Activated naive CD8-positive, alpha-beta T cell treated with anti-CD3 and anti-CD28 coated beads, Interleukin-2, amount 50 U/mL, for 24 hours (primary cell): ENCODE results near the gene GPNMB.
"Not testable (repeated sequence)": the region's sequence is repeated elsewhere in the genome, so short reads cannot be mapped to it uniquely, and the experiment has no call there.

ENCODE experiments used
- ATAC-seq: fragments of 150-1000 bp; cut with Tn5 transposase; one replicate; pipeline ENCODE4 v1.10.0; 2021
- DNase-seq: peaks from one replicate; pipeline ENCODE4 v3.0.0; 2021
- H3K27ac Mint-ChIP-seq: one replicate; pipeline ENCODE4 v1.8.0; 2021; ENCODE audit warnings: mild to moderate bottlenecking, mixed read lengths
- H3K27me3 Mint-ChIP-seq: one replicate; pipeline ENCODE4 v1.8.0; 2021; ENCODE audit warnings: mixed read lengths
- H3K36me3 Mint-ChIP-seq: one replicate; pipeline ENCODE4 v1.8.0; 2021; ENCODE audit warnings: low read depth, mixed read lengths
- H3K4me1 Mint-ChIP-seq: one replicate; pipeline ENCODE4 v1.8.0; 2021; ENCODE audit warnings: mixed read lengths
- H3K4me3 Mint-ChIP-seq: one replicate; pipeline ENCODE4 v1.8.0; 2021; ENCODE audit warnings: mild to moderate bottlenecking, moderate library complexity, mixed read lengths
- H3K9me3 Mint-ChIP-seq: one replicate; pipeline ENCODE4 v1.8.0; 2021; ENCODE audit warnings: mixed read lengths

GPNMB gene

DNA sequence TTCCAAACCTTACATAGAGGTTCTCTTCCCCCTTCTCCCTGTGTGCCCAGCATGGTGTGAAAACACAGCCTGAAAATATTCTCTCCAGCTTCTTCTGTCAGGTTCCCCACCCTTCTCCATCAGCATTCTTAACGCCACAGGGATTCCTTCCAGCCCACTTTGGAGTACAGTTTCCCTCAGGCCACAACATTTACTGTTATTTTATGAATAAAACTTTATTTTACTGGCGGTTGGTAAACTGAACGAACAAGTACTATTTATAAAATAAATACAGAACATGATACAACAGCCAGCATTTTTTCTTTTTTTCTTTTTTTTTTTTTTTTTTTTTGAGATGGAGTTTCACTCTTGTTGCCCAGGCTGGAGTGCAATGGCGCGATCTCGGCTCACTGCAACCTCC, 31.6 kb upstream of the GPNMB start:
- peaks cover 9% of the 10 kb centered on the region for H3K27me3 Mint-ChIP-seq
- H3K36me3 Mint-ChIP-seq: no peaks in the 10 kb centered on the region
- H3K4me1 Mint-ChIP-seq: no peaks in the 10 kb centered on the region
- no peak for DNase-seq
- H3K9me3 Mint-ChIP-seq: no peaks in the 10 kb centered on the region
- H3K4me3 Mint-ChIP-seq: no peak overlapping the region
- no peak overlapping the region for H3K27ac Mint-ChIP-seq
- no peak for ATAC-seq

DNA sequence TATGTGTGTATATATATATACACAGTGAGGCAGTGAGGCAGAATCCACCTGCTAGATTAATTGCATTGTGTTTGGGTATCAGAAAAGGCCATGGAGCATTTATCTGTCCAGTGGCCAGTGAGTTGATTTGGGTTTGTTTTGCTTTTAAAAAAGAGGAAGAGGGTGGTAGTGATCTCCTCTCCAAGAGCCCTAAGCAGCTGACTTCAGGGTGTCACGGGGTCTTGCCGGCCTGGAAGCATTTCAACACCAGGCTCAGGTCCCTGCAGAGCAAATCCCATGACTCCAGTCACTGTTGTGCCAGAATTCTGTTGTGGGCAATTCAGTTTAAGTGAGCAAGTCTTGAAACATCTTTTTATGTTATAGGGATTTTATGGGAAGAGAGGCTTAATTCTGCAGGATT, 30.6 kb upstream of the GPNMB start:
- no peak for ATAC-seq

GRCh38 chr7:23218196-23218595, 28.4 kb upstream of the GPNMB start:
- Mint-ChIP-seq H3K27ac (no peak overlapping the region), H3K36me3 (no peaks in the 10 kb centered on the region), H3K4me3 (no peak overlapping the region), H3K4me1 (no peaks in the 10 kb centered on the region), H3K27me3 (peaks cover 9% of the 10 kb centered on the region), H3K9me3 (no peaks in the 10 kb centered on the region)
- DNase-seq: no peak
- ATAC-seq: no peak

More for the DNA sequence above, 30.6 kb upstream of the GPNMB start:
- Mint-ChIP-seq H3K9me3 (no peaks in the 10 kb centered on the region), H3K4me3 (no peak overlapping the region), H3K27me3 (peaks cover 9% of the 10 kb centered on the region), H3K4me1 (no peaks in the 10 kb centered on the region), H3K36me3 (no peaks in the 10 kb centered on the region), H3K27ac (no peak overlapping the region)
- DNase-seq: no peak

- Mint-ChIP-seq H3K4me1 (no peaks in the 10 kb centered on the region), H3K4me3 (no peak overlapping the region), H3K27me3 (peaks cover 7% of the 10 kb centered on the region), H3K36me3 (no peaks in the 10 kb centered on the region), H3K9me3 (no peaks in the 10 kb centered on the region), H3K27ac (no peak overlapping the region)
- DNase-seq (no peak), ATAC-seq (no peak)
Measured at GRCh38 chr7:23220690-23221305, 25.8 kb upstream of the GPNMB start.

DNA sequence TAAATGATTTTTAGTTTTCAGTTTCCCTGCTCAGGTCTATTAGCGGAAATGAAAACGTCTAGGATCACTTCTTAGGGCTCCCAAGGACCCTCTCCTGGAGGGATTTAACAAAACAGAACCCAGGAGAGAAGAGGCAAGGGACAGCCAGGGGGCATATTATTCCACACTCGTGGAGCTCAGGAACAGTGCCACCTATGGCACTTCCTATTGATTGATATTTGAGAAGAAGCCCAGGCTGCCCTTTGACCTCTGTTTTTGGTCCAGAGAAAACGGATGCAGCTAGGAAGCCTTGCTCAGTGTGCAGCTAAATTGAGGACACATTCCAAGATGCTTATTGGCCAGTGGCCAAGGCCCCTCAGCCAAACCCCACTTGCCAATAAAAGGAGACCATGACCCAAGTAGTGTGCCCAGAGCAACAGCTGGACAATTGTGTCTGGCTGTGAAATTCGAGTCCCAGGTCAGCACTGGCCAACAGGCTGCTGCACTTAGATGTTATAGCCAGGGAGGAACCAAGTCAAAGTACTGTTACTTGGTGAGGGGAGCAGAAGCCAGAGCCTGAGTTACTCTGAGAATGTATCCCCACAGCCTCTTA, 24.0 kb upstream of the GPNMB start:
- DNase-seq (no peak), ATAC-seq (no peak)
- no peaks in the 10 kb centered on the region for H3K9me3 Mint-ChIP-seq
- no peak overlapping the region for H3K4me3 Mint-ChIP-seq
- H3K4me1 Mint-ChIP-seq: no peaks in the 10 kb centered on the region
- H3K27ac Mint-ChIP-seq: no peak overlapping the region
- H3K36me3 Mint-ChIP-seq: no peaks in the 10 kb centered on the region
- H3K27me3 Mint-ChIP-seq: peaks cover 7% of the 10 kb centered on the region

DNA sequence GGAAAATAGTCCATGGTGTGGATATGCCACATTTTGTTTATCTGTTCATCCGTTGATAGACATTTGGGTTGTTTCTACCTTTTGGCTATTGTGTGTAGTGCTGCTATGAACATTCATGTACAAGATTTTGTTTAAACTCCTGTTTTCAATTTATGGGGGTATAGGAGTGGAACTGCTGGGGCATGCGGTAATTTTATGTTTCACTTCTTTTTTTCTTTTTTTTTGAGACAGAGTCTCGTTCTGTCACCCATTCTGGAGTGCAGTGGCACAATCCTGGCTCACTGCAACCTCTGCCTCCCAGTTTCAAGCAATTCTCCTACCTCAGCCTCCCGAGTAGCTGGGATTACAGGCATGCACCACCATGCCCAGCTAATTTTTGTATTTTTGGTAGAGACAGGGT, 22.2 kb upstream of the GPNMB start:
- not testable (repeated sequence) for H3K27me3 Mint-ChIP-seq, H3K27ac Mint-ChIP-seq, ATAC-seq, H3K36me3 Mint-ChIP-seq, H3K9me3 Mint-ChIP-seq, H3K4me3 Mint-ChIP-seq, DNase-seq, H3K4me1 Mint-ChIP-seq

DNA sequence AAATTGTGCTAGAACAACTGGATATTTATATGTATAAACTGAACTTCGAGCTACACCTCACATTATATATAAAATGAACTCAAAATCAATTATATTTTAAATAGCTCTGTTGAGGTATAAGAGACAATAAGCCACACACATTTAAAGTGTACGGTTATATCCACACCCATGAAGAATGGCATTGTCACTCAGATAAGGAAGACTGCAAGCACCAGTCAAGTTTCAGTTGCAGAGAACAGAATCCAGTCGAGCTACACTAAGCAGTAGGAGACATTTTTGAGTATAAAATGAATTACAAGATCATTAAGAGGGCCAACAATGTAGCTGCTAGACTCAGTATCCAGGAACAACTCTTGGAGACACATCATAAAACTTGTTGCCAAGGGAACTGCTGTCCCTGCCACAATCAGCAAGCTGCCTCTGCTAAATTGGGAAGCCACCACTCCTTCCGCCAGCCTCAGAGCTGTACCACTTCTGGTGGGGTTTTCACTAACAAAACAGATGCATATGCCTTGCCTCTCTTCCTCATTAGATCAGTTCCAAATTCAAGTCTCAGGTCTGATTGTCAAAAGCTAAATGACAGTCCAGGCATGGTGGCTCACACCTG, 19.6 kb upstream of the GPNMB start:
- Mint-ChIP-seq H3K36me3 (no peaks in the 10 kb centered on the region), H3K9me3 (no peaks in the 10 kb centered on the region), H3K27me3 (no peaks in the 10 kb centered on the region), H3K4me3 (no peak overlapping the region), H3K27ac (no peak overlapping the region), H3K4me1 (no peaks in the 10 kb centered on the region)
- DNase-seq (no peak), ATAC-seq (no peak)

- H3K27me3 Mint-ChIP-seq: no peaks in the 10 kb centered on the region
- DNase-seq: no peak
- H3K27ac Mint-ChIP-seq: no peak overlapping the region
- H3K4me3 Mint-ChIP-seq: no peak overlapping the region
- no peaks in the 10 kb centered on the region for H3K4me1 Mint-ChIP-seq
- no peaks in the 10 kb centered on the region for H3K9me3 Mint-ChIP-seq
- ATAC-seq: no peak
- H3K36me3 Mint-ChIP-seq: no peaks in the 10 kb centered on the region
Measured at GRCh38 chr7:23228412-23228811, 18.2 kb upstream of the GPNMB start.

- Mint-ChIP-seq H3K27ac (no peak overlapping the region), H3K36me3 (no peaks in the 10 kb centered on the region), H3K4me1 (no peaks in the 10 kb centered on the region), H3K4me3 (no peak overlapping the region), H3K27me3 (no peaks in the 10 kb centered on the region), H3K9me3 (no peaks in the 10 kb centered on the region)
- DNase-seq: no peak
- ATAC-seq: no peak
Measured at GRCh38 chr7:23230641-23231101, 15.9 kb upstream of the GPNMB start.

DNA sequence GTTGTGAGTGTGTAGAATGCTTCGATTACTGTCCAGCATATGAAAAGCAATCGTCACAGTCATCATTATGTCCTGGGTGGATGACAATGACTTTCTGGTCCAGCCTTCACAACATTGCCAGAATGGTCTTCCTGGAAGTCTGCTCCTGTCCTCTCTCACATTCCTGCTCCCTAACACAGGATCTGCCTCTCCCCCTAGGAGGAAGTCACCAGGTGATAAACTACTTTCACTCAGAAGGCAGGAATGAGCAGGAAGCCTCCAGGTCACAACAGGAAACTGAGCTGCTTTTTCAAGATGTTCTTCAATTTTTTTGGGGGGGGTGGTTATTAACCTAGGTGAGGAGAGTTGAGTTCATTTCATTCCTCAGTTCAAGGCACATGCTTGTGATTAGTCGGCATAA, 13.6 kb upstream of the GPNMB start:
- Mint-ChIP-seq H3K27ac (no peak overlapping the region), H3K36me3 (no peaks in the 10 kb centered on the region), H3K27me3 (no peaks in the 10 kb centered on the region), H3K4me1 (no peaks in the 10 kb centered on the region), H3K9me3 (no peaks in the 10 kb centered on the region), H3K4me3 (no peak overlapping the region)
- no peak for ATAC-seq
- DNase-seq: no peak

DNA sequence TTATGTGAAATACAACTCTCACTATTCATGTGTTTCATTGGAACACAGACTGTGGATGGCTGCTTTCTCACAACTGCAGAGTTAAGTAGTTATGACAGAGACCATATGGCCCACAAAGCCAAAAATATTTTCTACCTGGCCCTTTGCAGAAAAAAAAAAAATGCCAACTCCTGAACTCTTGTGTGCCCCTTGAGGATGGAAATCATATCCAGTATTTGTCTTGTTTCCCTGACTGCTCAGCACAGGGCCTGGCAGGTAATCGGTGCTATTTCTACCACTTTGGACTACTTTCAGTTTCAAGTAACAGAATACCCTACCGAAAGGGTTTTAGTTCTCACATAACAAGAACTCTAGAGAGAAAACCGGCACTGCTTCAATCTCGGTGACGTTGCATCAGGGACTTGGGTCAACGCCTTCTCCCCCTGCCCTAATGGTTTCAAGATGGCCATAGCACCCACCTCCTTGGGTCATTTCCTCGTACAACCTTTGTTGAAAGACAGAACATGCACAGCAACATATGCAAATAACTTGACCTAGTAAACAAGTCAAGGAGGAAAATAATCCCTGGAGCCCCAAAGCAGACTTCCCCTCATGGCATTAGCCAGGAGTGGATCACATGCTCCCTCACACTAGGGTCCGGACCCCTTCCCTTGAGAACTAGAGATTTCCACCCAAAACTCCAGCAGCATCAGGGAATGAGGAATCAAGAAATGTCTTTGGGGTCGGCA, 11.8 kb upstream of the GPNMB start:
- no peaks in the 10 kb centered on the region for H3K9me3 Mint-ChIP-seq
- H3K36me3 Mint-ChIP-seq: no peaks in the 10 kb centered on the region
- H3K4me1 Mint-ChIP-seq: no peaks in the 10 kb centered on the region
- ATAC-seq (no peak), DNase-seq (no peak)
- no peaks in the 10 kb centered on the region for H3K27me3 Mint-ChIP-seq
- H3K4me3 Mint-ChIP-seq: no peak overlapping the region
- no peak overlapping the region for H3K27ac Mint-ChIP-seq

GRCh38 chr7:23235813-23236221, 10.8 kb upstream of the GPNMB start:
- H3K4me3 Mint-ChIP-seq: no peak overlapping the region
- no peak overlapping the region for H3K27ac Mint-ChIP-seq
- H3K9me3 Mint-ChIP-seq: no peaks in the 10 kb centered on the region
- ATAC-seq: no peak
- H3K36me3 Mint-ChIP-seq: no peaks in the 10 kb centered on the region
- H3K27me3 Mint-ChIP-seq: no peaks in the 10 kb centered on the region
- DNase-seq: no peak
- H3K4me1 Mint-ChIP-seq: no peaks in the 10 kb centered on the region

GRCh38 chr7:23237000-23237399, 9.6 kb upstream of the GPNMB start:
- no peak overlapping the region for H3K4me3 Mint-ChIP-seq
- no peaks in the 10 kb centered on the region for H3K9me3 Mint-ChIP-seq
- no peaks in the 10 kb centered on the region for H3K27me3 Mint-ChIP-seq
- H3K36me3 Mint-ChIP-seq: no peaks in the 10 kb centered on the region
- no peaks in the 10 kb centered on the region for H3K4me1 Mint-ChIP-seq
- DNase-seq (no peak), ATAC-seq (no peak)
- H3K27ac Mint-ChIP-seq: no peak overlapping the region

- ATAC-seq (no peak), DNase-seq (no peak)
- Mint-ChIP-seq H3K36me3 (no peaks in the 10 kb centered on the region), H3K27me3 (peaks cover 9% of the 10 kb centered on the region), H3K9me3 (no peaks in the 10 kb centered on the region), H3K4me3 (no peak overlapping the region), H3K27ac (no peak overlapping the region), H3K4me1 (no peaks in the 10 kb centered on the region)
Measured at GRCh38 chr7:23238983-23239652, 7.5 kb upstream of the GPNMB start.
